GM19467 (cell line): Measurements from ENCODE around the gene FKBP5.
"Not testable (repeated sequence)": the region's sequence is repeated elsewhere in the genome, so short reads cannot be mapped to it uniquely, and the experiment has no call there.

Source experiments
- ATAC-seq: cut with Tn5 transposase; IDR thresholded peaks from one replicate; pipeline ENCODE4 v1.9.1; 2021; ENCODE audit warnings: mild to moderate bottlenecking, moderate library complexity; ENCODE audit not compliant: unreplicated experiment

The FKBP5 gene

DNA sequence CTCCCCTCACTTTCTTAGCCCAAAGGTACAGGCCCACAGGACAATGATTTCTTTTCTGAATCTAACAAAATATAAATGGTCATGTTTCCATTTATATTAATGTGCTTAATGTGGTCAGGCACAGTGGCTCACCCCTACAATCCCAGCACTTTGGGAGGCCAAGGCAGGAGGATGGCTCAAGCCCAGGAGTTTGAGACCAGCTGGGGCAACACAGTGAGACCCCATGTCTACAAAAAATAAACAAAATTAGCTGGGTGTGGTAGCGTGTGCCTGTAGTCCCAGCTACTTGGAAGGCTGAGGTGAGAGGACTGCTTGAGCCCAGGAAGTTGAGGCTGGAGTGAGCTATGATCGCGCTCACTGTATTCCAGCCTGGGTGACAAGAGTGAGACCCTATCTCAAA is 98.8 kb downstream of the FKBP5 start:
- ATAC-seq, result no peak

DNA sequence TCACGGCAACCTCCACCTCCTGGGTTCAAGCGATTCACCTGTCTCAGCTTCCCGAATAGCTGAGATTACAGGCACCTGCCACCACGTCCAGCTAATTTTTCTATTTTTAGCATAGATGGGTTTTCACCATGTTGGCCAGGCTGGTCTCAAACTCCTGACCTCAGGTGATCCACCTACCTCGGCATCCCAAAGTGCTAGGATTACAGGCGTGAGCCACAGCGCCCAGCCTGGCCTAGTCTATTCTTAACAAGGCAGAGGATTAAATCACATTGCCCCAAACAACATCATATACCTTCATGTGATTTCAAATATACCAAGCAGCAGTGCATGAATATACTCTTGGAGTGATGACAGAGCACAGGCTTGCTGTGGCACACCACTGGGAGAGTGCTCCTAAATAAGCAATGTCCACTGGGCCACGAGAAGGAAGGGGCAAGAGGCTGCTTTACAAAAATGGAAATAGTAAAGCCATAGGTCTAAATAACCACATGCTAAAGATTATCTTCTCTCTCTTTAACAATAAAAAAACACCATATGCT is 99.4 kb downstream of the FKBP5 start:
- no peak for ATAC-seq

DNA sequence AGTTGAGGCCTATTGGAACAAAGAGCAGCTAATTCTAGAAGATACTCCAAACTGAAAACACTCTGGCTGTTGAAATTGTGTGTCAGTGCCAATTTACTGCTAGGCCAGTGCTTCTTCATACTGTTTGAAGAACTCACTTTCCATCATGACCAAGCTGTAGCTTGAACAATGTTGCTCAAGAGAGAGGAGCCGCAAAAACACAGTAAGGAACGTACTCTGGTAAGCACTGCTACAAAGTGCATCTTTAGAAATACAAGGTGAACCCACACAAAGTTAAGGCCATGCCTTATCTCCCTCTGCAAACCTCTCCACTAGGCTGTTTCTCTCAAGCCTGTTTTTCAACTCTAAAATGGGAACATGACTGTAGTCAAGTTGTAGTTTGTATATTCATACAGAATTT is 101.5 kb downstream of the FKBP5 start:
- ATAC-seq, result no peak

DNA sequence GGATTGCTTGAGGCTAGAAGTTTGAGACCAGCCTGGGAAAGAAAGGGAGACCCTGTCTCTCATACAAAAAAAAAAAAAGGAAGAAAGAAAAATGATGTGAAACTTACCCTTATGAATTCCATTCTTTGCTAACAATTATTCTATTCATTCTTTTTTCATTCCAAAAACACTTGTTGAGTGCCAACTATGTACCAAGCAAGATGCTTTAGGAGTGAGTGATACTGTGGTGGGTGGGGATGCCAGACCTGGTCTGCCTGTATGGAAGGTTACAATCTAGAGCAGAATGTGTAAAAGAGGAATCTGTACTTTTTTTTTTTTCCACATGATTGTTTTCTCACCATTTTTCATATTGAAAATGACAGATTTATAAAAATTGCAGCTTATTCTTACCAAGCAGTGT is 102.2 kb downstream of the FKBP5 start:
- no peak for ATAC-seq

DNA sequence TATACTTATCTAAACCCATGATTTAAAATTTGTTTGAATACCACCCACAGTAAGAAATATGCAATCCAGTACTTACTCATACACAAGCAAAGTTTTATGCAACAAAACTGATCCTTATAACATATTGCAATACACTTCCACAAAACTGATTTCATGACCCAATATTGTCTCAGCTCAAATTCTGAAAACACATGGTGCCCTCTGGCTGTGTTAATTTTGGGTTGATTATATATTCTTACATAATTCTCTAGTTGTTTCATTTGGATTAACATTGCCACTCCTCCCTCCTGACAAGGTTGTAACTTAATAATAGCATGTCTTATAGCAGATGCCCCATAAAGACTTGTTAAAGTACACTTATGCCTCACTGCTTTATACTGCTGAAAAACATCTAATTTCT is 103.1 kb downstream of the FKBP5 start:
- ATAC-seq, result no peak

DNA sequence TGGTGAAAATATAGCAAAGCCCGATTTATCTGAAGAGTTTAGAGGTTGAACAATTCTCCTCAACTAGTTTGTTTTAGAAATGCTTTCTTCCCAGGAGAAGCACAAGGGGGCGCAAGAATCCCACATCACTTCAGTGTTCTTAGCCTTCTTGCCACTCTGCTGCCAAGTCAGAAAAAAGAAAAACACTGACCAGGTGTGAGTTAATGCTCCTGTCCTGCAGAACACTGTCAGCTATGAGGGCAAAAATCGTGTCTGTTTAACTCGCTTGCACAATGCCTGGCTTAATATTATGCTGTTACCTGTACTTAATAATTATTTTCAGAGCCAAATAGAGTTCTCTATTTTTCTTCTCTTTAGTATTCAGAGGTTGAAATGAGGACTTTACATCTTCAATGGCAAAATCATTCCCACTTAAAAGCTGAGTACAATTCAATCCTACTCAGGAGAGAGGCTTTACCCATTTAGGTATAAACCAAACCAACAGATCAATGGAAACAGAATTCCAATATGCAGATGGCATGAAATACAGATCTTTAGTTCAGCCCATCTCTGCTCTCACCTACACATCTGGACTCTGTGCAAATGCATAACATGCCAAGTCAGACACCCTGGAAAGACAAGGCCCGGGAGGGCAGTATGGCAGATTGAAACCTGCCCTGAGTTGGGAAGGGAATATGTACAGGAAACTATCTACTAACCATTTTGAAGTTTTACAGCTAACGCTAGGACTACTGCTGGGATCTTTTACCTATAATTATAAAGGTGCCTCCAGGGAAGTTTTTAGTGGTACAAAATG is 104.6 kb downstream of the FKBP5 start:
- ATAC-seq, result no peak

DNA sequence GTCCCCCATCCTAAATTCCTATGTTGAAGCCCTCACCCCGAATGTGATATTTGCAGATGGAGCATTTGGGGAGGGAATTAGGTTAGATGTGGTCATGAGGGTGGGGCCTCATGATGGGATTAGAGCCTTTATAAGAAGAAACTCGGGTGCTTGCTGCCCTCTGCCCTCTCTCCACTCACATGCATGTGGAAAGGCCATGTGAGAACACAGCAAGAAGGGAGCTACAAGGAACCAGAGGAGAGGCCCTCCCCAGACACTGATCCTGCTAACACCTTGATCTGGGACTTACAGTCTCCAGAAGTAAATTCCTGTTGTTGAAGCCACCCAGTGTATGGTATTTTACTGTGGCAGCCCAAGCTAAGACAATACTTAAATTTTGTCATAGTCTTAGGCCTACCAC is 106.4 kb downstream of the FKBP5 start:
- ATAC-seq, result no peak

DNA sequence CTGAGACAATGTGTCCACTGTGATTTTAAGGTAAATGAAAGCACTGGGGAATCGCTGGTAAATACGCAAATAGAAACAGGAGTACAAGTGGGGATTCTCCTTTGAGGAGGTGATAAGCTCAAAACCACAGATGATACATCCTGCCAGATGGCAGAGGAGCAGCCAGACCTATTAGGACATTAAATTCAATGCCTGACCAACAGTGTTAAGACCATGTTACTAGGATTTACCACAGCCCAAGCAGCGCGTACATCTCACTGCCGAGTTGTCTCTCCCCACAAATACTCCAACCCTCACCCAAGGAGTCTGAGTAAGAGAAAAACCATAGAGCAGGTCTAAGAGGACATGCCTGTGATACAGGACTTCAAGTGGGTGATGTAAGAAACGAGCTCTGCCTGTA is 107.1 kb downstream of the FKBP5 start:
- ATAC-seq, result no peak

DNA sequence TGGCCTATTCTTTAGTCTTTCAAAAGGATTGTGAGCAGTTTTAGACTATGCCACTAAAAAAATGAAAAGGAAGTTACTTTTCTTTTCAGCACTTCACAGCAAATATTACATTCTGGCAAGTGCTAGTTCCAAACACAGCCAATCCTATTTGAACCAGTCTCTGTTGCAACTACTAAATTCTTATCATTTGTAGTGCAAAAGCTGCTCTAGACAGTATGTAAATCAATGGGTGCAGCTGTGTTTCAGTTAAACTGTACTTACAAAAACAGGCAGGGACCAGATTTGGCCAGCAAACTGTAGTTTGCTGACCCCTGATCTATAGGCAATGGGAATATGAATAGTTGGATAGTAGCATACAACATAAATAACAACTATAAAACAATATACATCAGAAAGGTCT is 107.9 kb downstream of the FKBP5 start:
- no peak for ATAC-seq

DNA sequence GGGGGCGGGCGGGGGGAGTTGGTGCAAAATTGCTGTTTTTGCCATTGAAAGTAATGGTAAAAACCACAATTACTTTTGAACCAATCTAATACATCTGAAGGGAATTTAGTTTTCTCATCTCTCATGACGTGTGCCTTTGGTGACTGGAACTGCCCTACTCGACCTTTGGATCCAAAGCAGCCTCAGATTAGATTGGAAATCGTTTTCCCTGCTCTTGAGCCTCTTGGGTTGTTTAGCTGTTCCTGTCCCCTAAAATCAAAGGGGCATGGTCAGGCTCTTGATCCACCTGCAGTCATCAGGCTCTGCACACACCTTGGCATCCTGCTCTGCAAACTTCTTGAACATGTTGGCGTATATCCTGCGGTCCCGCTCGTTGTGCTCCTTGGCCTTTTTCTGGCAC is 112.0 kb downstream of the FKBP5 start:
- ATAC-seq, result no peak

DNA sequence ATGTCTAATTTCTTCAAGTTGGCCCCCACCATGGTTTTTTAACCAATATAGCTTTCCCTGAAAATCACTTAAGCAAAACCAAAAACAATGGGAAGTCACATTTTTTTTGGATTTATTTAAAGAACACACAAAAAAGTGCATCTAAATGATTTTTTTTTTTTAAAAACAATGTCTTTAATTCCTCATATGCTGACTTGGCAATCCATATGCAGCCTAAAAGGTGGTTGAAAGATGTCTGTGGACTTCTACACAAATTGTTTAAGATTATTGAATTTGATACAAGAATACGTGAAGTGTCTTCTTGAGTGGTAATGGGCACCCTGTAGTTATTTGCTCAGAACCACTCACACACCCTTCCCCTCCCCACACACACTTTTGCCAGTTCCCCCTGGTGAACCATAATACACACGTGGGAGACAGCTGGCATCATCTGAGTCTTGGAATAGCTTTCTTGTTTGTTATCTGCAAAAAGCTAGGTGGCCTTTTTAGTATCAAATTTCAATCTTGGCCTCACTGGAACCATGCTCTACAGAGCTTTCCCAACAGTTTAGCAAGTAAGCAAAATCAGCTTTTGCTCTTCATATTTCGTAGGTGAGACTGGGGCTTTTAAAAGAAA is 115.1 kb downstream of the FKBP5 start:
- ATAC-seq, result no peak

DNA sequence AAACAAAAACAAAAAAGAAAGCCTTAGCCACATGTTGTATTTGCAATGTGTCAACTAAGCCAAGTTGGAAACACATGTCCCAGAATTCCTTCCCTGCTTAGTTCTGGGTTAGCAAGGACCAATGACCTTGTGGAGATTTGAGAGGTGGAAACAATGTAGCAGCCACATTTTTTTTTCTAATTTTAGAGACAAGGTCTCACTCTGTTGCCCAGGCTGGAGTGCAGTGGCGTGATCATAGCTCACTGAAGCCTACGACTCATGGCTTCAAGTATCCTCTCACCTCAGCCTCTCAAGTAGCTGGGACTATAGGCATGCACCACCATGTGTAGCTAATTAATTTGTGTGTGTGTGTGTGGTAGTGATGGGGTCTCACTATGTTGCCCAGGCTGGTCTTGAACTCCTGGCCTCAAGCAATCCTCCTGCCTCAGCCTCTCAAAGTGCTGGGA is 117.8 kb downstream of the FKBP5 start:
- ATAC-seq, result not testable (repeated sequence)

DNA sequence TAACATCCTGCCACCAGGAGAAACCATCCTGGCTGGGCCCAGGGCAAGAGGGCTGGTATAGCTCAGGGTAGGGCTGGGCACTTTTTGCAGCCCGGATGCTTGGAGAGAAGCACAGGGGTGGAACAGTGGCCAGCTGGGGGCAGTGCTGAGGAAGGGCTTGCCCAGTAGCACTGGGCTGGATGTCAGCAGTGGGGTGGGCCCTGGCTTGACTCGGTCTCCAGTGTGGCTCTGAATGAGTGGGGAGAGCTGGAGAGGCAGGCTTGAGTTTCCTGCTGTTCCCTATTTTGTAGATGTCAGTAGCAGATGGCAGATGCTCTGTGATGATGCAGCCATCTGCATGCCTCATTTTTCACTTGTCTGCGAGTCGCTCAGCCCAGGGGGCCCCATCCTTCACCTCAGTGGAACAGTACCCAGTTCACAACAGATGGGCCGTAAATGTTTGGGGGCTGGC is 119.7 kb downstream of the FKBP5 start:
- no peak for ATAC-seq

DNA sequence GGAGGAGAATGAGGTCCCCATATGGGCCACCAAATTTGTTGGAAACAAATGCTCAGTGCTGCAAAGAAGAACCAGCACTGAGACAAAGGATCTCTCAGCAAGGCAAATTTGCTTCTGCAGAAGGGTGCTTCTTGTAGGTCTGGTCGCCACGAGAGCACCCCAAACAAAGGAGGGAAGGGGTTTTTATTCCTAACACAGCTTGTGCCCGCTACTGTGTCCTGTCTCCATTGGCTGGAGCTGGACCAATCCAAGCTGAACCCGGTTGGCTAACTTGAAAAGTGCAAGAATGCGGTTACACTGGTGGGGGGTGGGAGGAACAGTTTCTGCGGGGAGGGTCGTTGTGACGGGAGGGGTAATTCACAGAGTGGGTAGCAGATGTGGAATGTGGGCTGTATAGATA is 121.9 kb downstream of the FKBP5 start:
- no peak for ATAC-seq

DNA sequence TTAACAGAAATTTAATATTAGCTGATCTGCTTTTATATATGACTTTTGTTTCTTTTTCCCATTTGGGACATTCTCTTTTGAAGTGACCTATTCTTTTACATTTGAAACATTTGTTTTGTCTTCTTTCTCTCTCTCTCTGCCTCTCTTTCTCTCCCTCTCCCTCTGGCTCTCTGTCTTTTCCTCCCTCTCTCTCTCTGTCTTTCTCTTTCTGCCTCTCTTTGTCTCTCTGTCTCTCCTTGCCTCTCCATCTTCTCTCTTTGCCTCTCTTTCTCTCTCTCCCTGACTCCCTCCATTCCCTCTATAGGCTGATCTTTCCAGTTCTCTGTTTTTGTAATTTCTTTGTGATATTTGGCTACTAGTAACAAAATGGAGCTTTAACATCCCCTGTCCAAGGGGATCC is 124.0 kb downstream of the FKBP5 start:
- ATAC-seq, result no peak

DNA sequence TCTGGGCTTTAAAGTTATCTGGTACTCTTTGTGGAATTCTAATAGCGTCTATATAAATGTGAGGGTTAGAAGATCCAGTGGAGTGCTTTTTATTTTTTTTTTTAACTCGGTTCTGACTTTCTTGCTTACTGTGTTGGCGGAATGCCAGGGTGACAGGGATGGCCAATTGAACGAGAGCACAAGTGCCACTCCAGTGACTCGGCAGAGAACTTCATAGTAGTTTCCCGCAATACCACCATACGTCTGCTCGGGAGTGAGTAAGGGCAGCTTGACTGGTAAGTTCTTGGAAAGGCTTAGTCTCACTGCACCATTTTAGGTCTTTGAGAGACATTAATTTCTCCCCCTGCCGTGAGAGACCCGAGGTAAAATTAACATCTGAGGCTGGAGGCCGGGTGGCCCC is 126.7 kb downstream of the FKBP5 start:
- ATAC-seq, result no peak

DNA sequence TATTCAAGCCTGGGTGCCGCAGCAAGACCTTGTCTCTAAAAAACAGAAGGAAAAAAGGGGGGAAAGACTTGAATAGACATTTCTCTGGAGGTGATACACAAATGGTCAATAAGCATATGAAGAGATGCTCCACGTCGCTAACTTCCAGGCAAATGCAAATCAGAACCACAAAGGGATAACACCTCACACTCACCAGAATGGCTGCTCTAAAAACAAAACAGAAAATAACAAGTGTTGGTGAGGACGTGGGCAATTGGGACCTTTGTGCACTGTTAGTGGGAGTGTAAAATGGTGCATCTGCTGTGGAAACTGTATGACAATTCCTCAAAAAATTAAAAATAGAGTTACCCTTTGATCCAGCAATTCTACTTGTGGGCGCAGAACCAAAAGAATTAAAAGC is 127.6 kb downstream of the FKBP5 start:
- no peak for ATAC-seq

DNA sequence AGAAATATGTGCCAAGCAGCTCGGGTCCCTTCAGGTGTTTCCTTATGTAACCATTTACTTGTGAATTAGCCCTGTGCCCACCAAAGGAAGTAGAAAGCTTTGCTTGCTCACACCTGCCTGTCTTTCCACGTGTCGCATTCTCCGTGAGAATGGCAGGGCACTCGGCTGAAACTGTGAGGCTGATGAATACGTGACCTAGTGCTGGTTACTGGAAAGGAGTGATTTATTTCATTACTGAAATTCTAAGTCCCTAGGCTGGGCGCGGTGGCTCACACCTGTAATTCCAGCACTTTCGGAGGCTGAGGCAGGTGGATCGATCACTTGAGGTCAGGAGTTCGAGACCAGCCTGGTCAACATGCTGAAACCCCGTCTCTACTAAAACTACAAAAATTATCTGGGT is 130.1 kb downstream of the FKBP5 start:
- ATAC-seq, result no peak

DNA sequence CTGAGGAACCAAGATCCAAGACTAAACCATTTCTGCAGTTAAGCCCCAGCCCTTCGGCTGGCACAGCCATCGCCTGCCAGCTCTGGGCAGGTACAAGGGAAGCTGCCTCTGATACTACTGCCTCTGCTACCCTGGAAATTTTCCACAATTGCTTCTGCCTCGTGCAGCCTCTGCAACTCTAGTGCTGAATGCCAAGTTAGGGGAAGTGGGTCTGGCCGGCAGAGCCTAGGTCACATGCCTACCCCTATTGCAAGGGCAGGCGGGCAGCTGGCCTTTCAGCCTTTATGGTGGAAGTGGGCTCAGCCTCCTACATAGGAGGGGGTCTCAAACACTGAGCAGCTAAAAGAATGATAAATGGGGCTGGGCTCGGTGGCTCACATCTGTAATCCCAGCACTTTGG is 131.5 kb downstream of the FKBP5 start:
- ATAC-seq, result no peak

DNA sequence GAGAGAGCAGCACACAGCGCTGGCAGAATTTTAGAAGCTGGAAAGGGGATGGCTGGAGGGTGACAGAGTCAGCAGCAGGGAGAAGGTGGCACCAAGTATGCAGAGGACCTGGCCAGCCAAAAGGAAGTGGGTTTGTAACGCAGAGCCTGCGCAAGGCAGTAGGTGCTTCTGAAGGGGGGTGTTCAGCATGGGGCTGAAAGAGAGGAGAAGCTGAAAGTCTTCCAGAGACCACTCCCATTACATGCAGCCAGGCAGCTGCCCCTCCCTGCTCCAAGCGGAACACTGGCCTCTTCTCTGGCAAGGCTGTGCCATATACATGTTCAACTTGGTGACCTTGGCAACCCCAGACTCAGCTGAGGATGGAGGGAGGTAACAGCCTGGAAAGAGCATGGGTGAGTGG is 133.9 kb downstream of the FKBP5 start:
- no peak for ATAC-seq

DNA sequence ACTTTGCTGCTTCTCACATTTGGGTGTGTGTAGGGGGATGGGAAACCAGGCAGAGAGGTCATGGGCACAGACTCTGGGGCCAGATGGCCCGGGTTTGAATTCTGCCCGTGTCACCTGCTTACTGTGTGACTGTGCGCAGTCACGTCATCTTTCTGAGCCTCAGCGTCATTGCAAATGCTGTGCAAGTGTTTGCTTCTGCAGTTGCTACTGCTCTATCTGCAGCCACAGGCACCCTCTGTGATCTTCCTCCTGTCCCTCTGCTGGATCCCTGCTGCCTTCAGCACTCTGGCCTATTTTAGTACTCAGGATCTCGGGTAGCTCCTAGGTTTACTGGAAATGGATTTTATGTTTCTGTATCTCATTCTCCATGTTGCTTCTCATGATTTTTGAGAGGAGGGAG is 135.4 kb downstream of the FKBP5 start:
- no peak for ATAC-seq

DNA sequence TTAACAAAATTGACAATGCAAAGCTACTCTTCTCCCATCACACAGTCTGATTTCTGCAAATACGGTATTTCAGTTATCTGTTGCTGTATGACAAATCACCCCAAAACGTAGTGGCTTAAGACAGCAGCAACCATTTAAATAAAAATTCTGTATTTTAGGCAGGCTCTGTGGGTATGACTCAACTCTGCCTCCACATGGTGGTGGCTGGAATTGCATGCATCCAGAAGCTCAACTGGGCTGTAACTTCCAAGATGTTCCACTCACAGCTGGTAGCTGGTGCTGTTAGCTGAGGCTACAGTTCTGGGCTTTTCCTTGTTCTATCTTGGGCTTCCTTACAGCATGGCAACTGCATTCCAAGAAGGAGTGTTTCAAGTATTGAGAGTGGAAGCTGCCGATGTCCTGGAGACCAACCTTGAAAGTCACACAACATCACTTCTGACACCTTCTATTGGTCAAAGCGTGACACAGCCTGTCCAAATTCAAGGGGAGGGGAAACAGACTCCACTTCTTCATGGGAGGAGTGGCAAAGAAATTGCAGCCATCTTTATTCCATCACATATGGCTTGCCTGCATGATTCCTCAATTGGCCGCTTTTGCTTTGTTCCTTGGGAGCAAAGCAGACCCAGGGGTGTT is 136.3 kb downstream of the FKBP5 start:
- no peak for ATAC-seq
